ENCODE data around the gene SH3RF3. TPM values are rescaled to one million over a fixed set of nuclear protein-coding genes. Genes with fewer than 3 reads are reported as not detected.
A peak's percentile ranks its signal among the peaks of the same experiment; 100 is the strongest.

Gene SH3RF3
- total RNA-seq, 2 experiments from 2014 or later: 1.9 to 2.3 TPM

DNA sequence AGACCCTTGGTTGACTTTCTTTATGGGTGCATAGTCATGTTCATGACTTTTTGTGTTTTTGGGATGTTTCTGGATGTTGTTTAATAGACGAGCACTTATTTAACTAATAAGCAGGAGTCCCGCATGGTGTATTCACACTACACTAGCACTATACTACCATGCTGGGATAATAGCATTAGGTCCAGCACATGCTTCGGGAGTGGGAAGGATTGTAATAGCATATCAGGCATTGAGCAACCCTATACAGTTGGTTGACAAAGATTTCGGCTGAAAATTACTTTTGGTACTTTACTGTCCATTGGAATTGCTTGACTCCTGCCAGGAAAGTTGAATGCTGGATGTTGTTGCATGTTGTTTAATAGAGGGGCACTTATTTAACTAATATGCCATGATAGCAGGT is 2.8 kb downstream of the SH3RF3 start:
- CTCF ChIA-PET: interaction anchor here (4.7 kb wide), 1 partner anchor 379 kb away, joined by 23 read pairs; no protein-coding TSS in a partner anchor
- no peak overlapping the region for H3K27ac Mint-ChIP-seq
- DNase-seq (no peak), ATAC-seq (no peak)
- intact Hi-C loops (cut with micrococcal nuclease): loop anchor here (5.0 kb wide), 1 partner anchor 86 kb away; no protein-coding TSS in a partner anchor
- TF ChIP-seq, protein P1, sequence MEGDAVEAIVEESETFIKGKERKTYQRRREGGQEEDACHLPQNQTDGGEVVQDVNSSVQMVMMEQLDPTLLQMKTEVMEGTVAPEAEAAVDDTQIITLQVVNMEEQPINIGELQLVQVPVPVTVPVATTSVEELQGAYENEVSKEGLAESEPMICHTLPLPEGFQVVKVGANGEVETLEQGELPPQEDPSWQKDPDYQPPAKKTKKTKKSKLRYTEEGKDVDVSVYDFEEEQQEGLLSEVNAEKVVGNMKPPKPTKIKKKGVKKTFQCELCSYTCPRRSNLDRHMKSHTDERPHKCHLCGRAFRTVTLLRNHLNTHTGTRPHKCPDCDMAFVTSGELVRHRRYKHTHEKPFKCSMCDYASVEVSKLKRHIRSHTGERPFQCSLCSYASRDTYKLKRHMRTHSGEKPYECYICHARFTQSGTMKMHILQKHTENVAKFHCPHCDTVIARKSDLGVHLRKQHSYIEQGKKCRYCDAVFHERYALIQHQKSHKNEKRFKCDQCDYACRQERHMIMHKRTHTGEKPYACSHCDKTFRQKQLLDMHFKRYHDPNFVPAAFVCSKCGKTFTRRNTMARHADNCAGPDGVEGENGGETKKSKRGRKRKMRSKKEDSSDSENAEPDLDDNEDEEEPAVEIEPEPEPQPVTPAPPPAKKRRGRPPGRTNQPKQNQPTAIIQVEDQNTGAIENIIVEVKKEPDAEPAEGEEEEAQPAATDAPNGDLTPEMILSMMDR (IDR thresholded peaks at IDR 0.05): no peak
- peaks cover 9% of the 10 kb centered on the region for H3K27me3 Mint-ChIP-seq
- no peaks in the 10 kb centered on the region for H3K36me3 Mint-ChIP-seq (ENCODE audit: low read depth)
- H3K4me1 Mint-ChIP-seq (ENCODE audit: low read depth): peaks cover 46% of the 10 kb centered on the region
- POLR2A ChIA-PET: interaction anchor here (1.2 kb wide), 1 partner anchor 82 kb away, joined by 6 read pairs; no protein-coding TSS in a partner anchor
- H3K9me3 Mint-ChIP-seq: no peaks in the 10 kb centered on the region
- H3K4me3 Mint-ChIP-seq: no peak overlapping the region

DNA sequence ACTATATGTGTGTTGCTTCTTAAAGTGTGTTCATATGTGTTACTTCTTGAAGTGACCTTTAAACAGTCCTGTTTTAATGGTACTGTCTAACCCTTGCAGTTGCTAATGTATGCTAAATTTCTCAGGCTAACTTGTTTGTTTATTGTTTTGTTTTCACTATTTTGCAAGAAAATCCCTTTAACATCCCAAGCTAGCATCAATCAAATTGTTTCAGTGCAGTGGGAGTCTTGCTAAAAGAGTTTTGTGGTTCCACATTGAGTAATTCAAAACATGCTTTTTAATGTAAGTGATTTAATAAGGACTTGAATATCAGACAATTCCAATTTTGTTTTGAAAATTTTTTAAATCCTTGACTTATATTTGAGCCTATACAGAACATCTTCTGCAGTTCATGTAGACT is 3.6 kb downstream of the SH3RF3 start:
- ChIA-PET POLR2A (no interaction called here), CTCF (interaction anchor here (1.2 to 4.7 kb wide), 2 partner anchors 174 to 378 kb away, joined by 3 to 23 read pairs; no protein-coding TSS in a partner anchor)
- TF ChIP-seq, protein P1 (IDR thresholded peaks at IDR 0.05): no peak
- no peaks in the 10 kb centered on the region for H3K36me3 Mint-ChIP-seq (ENCODE audit: low read depth)
- no peak for ATAC-seq
- H3K27me3 Mint-ChIP-seq: peaks cover 10% of the 10 kb centered on the region
- peaks cover 46% of the 10 kb centered on the region for H3K4me1 Mint-ChIP-seq (ENCODE audit: low read depth)
- intact Hi-C loops (cut with micrococcal nuclease): loop anchor here (5.0 kb wide), 1 partner anchor 85 kb away; no protein-coding TSS in a partner anchor
- no peak for DNase-seq
- no peak overlapping the region for H3K27ac Mint-ChIP-seq
- H3K9me3 Mint-ChIP-seq: no peaks in the 10 kb centered on the region
- H3K4me3 Mint-ChIP-seq: no peak overlapping the region

DNA sequence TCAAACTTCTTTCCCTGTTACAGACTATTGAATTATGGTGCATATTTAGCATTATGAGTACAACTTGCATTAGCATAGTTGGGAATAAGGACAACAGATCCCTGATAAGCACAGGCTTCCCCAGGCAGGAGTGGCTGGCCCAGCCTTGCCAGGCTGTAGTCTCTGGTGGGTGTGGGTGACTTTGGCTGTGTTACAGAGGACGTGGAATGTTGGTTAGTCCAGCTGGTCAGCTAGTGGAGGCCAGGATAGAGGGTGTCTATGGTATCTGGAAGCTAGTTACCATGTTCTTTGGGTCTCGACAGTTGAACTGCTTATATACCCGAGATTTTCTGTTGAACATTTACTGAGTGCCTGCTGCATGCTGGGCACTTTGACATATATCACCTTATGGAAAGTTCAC is 4.7 kb downstream of the SH3RF3 start:
- H3K27ac Mint-ChIP-seq: no peak overlapping the region
- H3K36me3 Mint-ChIP-seq (ENCODE audit: low read depth): no peaks in the 10 kb centered on the region
- TF ChIP-seq, protein P1 (IDR thresholded peaks at IDR 0.05): no peak
- peaks cover 50% of the 10 kb centered on the region for H3K4me1 Mint-ChIP-seq (ENCODE audit: low read depth)
- H3K9me3 Mint-ChIP-seq: no peaks in the 10 kb centered on the region
- H3K4me3 Mint-ChIP-seq: no peak overlapping the region
- peaks cover 10% of the 10 kb centered on the region for H3K27me3 Mint-ChIP-seq
- ChIA-PET CTCF (interaction anchor here (4.7 kb wide), 1 partner anchor 377 kb away, joined by 23 read pairs; no protein-coding TSS in a partner anchor), POLR2A (no interaction called here)
- intact Hi-C loops (cut with micrococcal nuclease): loop anchor here (5.0 kb wide), 1 partner anchor 84 kb away; no protein-coding TSS in a partner anchor
- no peak for DNase-seq
- ATAC-seq: no peak

DNA sequence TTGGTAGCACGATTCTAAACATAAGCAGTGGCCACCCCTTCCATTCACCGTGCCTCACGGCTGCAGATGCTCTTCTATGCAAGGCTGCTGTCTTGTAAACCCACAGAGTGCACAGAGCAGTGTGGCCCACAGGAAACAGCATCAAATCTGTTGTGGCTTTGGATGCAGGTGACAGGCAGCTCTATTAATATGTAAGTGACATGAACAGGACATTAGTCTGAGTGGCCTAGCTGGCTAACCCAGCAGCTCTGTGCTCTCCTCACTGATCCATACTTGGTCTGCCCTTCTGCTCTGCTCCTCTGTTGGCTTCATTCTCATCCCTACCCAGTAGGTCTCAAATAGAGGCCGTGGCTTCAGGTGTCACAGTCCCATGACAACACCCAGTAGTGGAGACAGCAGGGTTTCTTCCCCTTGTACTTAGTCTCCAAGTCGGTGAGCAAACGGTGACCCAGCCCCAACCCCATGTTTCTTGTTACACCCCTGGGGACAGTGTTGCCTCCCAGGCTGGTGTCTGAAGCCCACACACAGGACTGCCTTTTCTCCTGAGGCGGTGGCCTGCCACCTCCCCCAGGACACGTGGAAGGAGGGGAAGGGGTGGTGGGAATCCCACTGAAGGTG is 5.8 kb downstream of the SH3RF3 start:
- ATAC-seq (peak; percentile 54), DNase-seq (no peak)
- H3K4me3 Mint-ChIP-seq: no peak overlapping the region
- intact Hi-C loops (cut with micrococcal nuclease): loop anchor here (5.0 kb wide), 1 partner anchor 82 kb away; no protein-coding TSS in a partner anchor
- POLR2A ChIA-PET: no interaction called here
- CTCF ChIA-PET: interaction anchor here (4.7 kb wide), 1 partner anchor 376 kb away, joined by 23 read pairs; no protein-coding TSS in a partner anchor
- TF ChIP-seq, protein P1 (IDR thresholded peaks at IDR 0.05): no peak
- H3K36me3 Mint-ChIP-seq (ENCODE audit: low read depth): no peaks in the 10 kb centered on the region
- no peak overlapping the region for H3K27ac Mint-ChIP-seq
- no peaks in the 10 kb centered on the region for H3K9me3 Mint-ChIP-seq
- H3K27me3 Mint-ChIP-seq: peaks cover 10% of the 10 kb centered on the region
- H3K4me1 Mint-ChIP-seq (ENCODE audit: low read depth): peaks cover 58% of the 10 kb centered on the region

Data from activated CD8-positive, alpha-beta T cell treated with anti-CD3 and anti-CD28 coated beads for 36 hours (primary cell).